HEK293 (cell line): ENCODE results near the gene CLDN7.
A peak's percentile ranks its signal among the peaks of the same experiment; 100 is the strongest.

Source experiments
- FEZF1 ChIP-seq: fragments of 450-650 bp; formaldehyde crosslinking; IDR thresholded peaks from 2 replicates; pipeline ENCODE4 v1.5.1; 2016; ENCODE audit warnings: missing biosample characterization, missing genetic modification characterization
- IKZF3 ChIP-seq: fragments of 450-650 bp; IDR thresholded peaks from 2 replicates; pipeline ENCODE4 v1.5.0; 2018; ENCODE audit warnings: missing biosample characterization, mild to moderate bottlenecking, missing genetic modification characterization, moderate library complexity
- KLF17 ChIP-seq: fragments of 450-650 bp; formaldehyde crosslinking; IDR thresholded peaks from 2 replicates; pipeline ENCODE4 v1.5.1; 2016; ENCODE audit warnings: missing biosample characterization, missing genetic modification characterization
- PRDM1 ChIP-seq: fragments of 450-650 bp; formaldehyde crosslinking; IDR thresholded peaks from 2 replicates; pipeline ENCODE4; 2016; ENCODE audit warnings: missing biosample characterization, missing genetic modification characterization
- REPIN1 ChIP-seq: fragments of 450-650 bp; formaldehyde crosslinking; IDR thresholded peaks from 2 replicates; pipeline ENCODE4 v1.5.1; 2017; ENCODE audit warnings: missing biosample characterization, missing genetic modification characterization, low read depth
- SP2 ChIP-seq: fragments of 450-650 bp; formaldehyde crosslinking; IDR thresholded peaks from 2 replicates; pipeline ENCODE4 v1.5.1; 2016; ENCODE audit warnings: missing biosample characterization, missing genetic modification characterization
- SP3 ChIP-seq: fragments of 450-650 bp; formaldehyde crosslinking; IDR thresholded peaks from 2 replicates; pipeline ENCODE4 v1.5.1; 2016; ENCODE audit warnings: missing biosample characterization, missing genetic modification characterization
- SP7 ChIP-seq: fragments of 450-650 bp; formaldehyde crosslinking; IDR thresholded peaks from 2 replicates; pipeline ENCODE4 v1.5.1; 2016; ENCODE audit warnings: missing biosample characterization, missing genetic modification characterization
- YY1 ChIP-seq: fragments of 450-650 bp; formaldehyde crosslinking; IDR thresholded peaks from 2 replicates; pipeline ENCODE4 v1.5.1; 2018; ENCODE audit warnings: missing biosample characterization, missing genetic modification characterization
- ZBTB26 ChIP-seq: fragments of 450-650 bp; formaldehyde crosslinking; optimal IDR thresholded peaks from 2 replicates; pipeline ENCODE3; 2016; ENCODE audit warnings: missing biosample characterization, mild to moderate bottlenecking, missing genetic modification characterization
- ZBTB48 ChIP-seq: fragments of 450-650 bp; formaldehyde crosslinking; IDR thresholded peaks from 2 replicates; pipeline ENCODE4 v1.5.1; 2016; ENCODE audit warnings: missing biosample characterization, missing genetic modification characterization
- ZFP37 ChIP-seq: fragments of 450-650 bp; formaldehyde crosslinking; IDR thresholded peaks from 2 replicates; pipeline ENCODE4 v1.5.1; 2016; ENCODE audit warnings: missing biosample characterization, missing genetic modification characterization
- ZIC2 ChIP-seq: fragments of 450-650 bp; formaldehyde crosslinking; IDR thresholded peaks from 2 replicates; pipeline ENCODE4 v1.5.1; 2016; ENCODE audit warnings: missing biosample characterization, missing genetic modification characterization
- ZNF155 ChIP-seq: fragments of 450-650 bp; formaldehyde crosslinking; IDR thresholded peaks from 2 replicates; pipeline ENCODE4 v1.5.1; 2016; ENCODE audit warnings: missing biosample characterization, missing genetic modification characterization
- ZNF184 ChIP-seq: fragments of 450-650 bp; IDR thresholded peaks from 2 replicates; pipeline ENCODE4 v1.5.1; 2018; ENCODE audit warnings: missing biosample characterization, mild to moderate bottlenecking, missing genetic modification characterization
- ZNF292 ChIP-seq: fragments of 450-650 bp; formaldehyde crosslinking; IDR thresholded peaks from 2 replicates; pipeline ENCODE4 v1.5.1; 2016; ENCODE audit warnings: low read depth, missing biosample characterization, missing genetic modification characterization, borderline replicate concordance
- ZNF335 ChIP-seq: fragments of 450-650 bp; formaldehyde crosslinking; conservative IDR thresholded peaks from 2 replicates; pipeline ENCODE4 v1.5.1; 2016; ENCODE audit warnings: missing biosample characterization, missing genetic modification characterization
- ZNF341 ChIP-seq: fragments of 450-650 bp; formaldehyde crosslinking; IDR thresholded peaks from 2 replicates; pipeline ENCODE4; 2016; ENCODE audit warnings: low read depth, missing biosample characterization, missing genetic modification characterization
- ZNF433 ChIP-seq: fragments of 450-650 bp; formaldehyde crosslinking; IDR thresholded peaks from 2 replicates; pipeline ENCODE4 v1.5.1; 2016; ENCODE audit warnings: missing biosample characterization, missing genetic modification characterization, low read depth
- ZNF555 ChIP-seq: fragments of 450-650 bp; formaldehyde crosslinking; conservative IDR thresholded peaks from 2 replicates; pipeline ENCODE4 v1.5.1; 2017; ENCODE audit warnings: missing biosample characterization, mild to moderate bottlenecking, missing genetic modification characterization, inconsistent platforms
- ZNF560 ChIP-seq: fragments of 450-650 bp; formaldehyde crosslinking; IDR thresholded peaks from 2 replicates; pipeline ENCODE4 v1.5.1; 2017; ENCODE audit warnings: missing biosample characterization, missing genetic modification characterization, borderline replicate concordance
- ZNF561 ChIP-seq: fragments of 450-650 bp; IDR thresholded peaks from 2 replicates; pipeline ENCODE4 v1.5.1; 2018; ENCODE audit warnings: missing biosample characterization, missing genetic modification characterization, borderline replicate concordance
- ZNF629 ChIP-seq: fragments of 450-650 bp; formaldehyde crosslinking; IDR thresholded peaks from 2 replicates; pipeline ENCODE4 v1.5.1; 2017; ENCODE audit warnings: missing biosample characterization, missing genetic modification characterization
- ZNF660 ChIP-seq: fragments of 450-650 bp; IDR thresholded peaks from 2 replicates; pipeline ENCODE4 v1.5.1; 2018; ENCODE audit warnings: missing biosample characterization, mild to moderate bottlenecking, missing genetic modification characterization
- ZNF76 ChIP-seq: fragments of 450-650 bp; formaldehyde crosslinking; IDR thresholded peaks from 2 replicates; pipeline ENCODE4; 2016; ENCODE audit warnings: low read depth, missing biosample characterization, missing genetic modification characterization, borderline replicate concordance
- ZNF768 ChIP-seq: fragments of 450-650 bp; formaldehyde crosslinking; IDR thresholded peaks from 2 replicates; pipeline ENCODE4 v1.5.1; 2018; ENCODE audit warnings: missing biosample characterization, mild to moderate bottlenecking, missing genetic modification characterization
- ZNF791 ChIP-seq: fragments of 450-650 bp; formaldehyde crosslinking; IDR thresholded peaks from 2 replicates; pipeline ENCODE4 v1.5.1; 2016; ENCODE audit warnings: missing biosample characterization, missing genetic modification characterization
- ZSCAN30 ChIP-seq: fragments of 450-650 bp; IDR thresholded peaks from 2 replicates; pipeline ENCODE4 v1.5.1; 2018; ENCODE audit warnings: missing biosample characterization, mild to moderate bottlenecking, missing genetic modification characterization, moderate library complexity
- TF ChIP-seq, protein P1 (sequence below): fragments of 450-650 bp; formaldehyde crosslinking; IDR thresholded peaks from 2 replicates; pipeline ENCODE4 v1.5.1; 2016; ENCODE audit warnings: missing biosample characterization, missing genetic modification characterization
- TF ChIP-seq, protein P2 (sequence below): fragments of 450-650 bp; formaldehyde crosslinking; IDR thresholded peaks from 2 replicates; pipeline ENCODE4 v1.5.1; 2016; ENCODE audit warnings: missing biosample characterization, missing genetic modification characterization, borderline replicate concordance

Gene CLDN7

GRCh38 chr17:7219812-7220592 is 42.3 kb downstream of the CLDN7 start, which contains the start of the genes ACADVL and DLG4 (continued):
- TF ChIP-seq ZNF555 (tag by site-specific recombination) (no peak), SP7 (tag by site-specific recombination) (peak; percentile 63), FEZF1 (tag by site-specific recombination) (no peak), ZNF184 (tag by site-specific recombination) (0 out of 2 replicates have a peak, but pooled peaks have one; percentile 43), KLF17 (tag by site-specific recombination) (peak; percentile 39; the same call in 1 of the 2 replicates), YY1 (tag by site-specific recombination) (peak; percentile 26; the same call in 1 of the 2 replicates), ZFP37 (peak; percentile 64; the same call in 1 of the 2 replicates), ZNF292 (tag by site-specific recombination) (0 out of 2 replicates have a peak, but pooled peaks have one; percentile 1), ZIC2 (tag by site-specific recombination) (peak; percentile 59), SP3 (tag by site-specific recombination) (peak; percentile 70), ZBTB26 (peak; percentile 84), ZNF660 (tag by site-specific recombination) (0 out of 2 replicates have a peak, but pooled peaks have one; percentile 33), ZNF433 (tag by site-specific recombination) (no peak), PRDM1 (tag by site-specific recombination) (peak; percentile 96), ZNF335 (tag by site-specific recombination) (peak; percentile 98), ZNF76 (peak; percentile 98), ZNF629 (tag by site-specific recombination) (peak; percentile 54; the same call in 1 of the 2 replicates), REPIN1 (tag by site-specific recombination) (0 out of 2 replicates have a peak, but pooled peaks have one; percentile 13), ZNF791 (tag by site-specific recombination) (no peak), IKZF3 (peak; percentile 68; the same call in 1 of the 2 replicates), ZNF155 (tag by site-specific recombination) (no peak), ZNF561 (peak; percentile 71; the same call in 1 of the 2 replicates), ZNF768 (no peak), ZNF560 (no peak), ZSCAN30 (tag by site-specific recombination) (peak; percentile 59), ZNF341 (peak; percentile 49), SP2 (tag by site-specific recombination) (0 out of 2 replicates have a peak, but pooled peaks have one; percentile 2), ZBTB48 (tag by site-specific recombination) (peak; percentile 90)
- TF ChIP-seq, protein P1, sequence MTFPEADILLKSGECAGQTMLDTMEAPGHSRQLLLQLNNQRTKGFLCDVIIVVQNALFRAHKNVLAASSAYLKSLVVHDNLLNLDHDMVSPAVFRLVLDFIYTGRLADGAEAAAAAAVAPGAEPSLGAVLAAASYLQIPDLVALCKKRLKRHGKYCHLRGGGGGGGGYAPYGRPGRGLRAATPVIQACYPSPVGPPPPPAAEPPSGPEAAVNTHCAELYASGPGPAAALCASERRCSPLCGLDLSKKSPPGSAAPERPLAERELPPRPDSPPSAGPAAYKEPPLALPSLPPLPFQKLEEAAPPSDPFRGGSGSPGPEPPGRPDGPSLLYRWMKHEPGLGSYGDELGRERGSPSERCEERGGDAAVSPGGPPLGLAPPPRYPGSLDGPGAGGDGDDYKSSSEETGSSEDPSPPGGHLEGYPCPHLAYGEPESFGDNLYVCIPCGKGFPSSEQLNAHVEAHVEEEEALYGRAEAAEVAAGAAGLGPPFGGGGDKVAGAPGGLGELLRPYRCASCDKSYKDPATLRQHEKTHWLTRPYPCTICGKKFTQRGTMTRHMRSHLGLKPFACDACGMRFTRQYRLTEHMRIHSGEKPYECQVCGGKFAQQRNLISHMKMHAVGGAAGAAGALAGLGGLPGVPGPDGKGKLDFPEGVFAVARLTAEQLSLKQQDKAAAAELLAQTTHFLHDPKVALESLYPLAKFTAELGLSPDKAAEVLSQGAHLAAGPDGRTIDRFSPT, result peak; percentile 91
- TF ChIP-seq, protein P2, sequence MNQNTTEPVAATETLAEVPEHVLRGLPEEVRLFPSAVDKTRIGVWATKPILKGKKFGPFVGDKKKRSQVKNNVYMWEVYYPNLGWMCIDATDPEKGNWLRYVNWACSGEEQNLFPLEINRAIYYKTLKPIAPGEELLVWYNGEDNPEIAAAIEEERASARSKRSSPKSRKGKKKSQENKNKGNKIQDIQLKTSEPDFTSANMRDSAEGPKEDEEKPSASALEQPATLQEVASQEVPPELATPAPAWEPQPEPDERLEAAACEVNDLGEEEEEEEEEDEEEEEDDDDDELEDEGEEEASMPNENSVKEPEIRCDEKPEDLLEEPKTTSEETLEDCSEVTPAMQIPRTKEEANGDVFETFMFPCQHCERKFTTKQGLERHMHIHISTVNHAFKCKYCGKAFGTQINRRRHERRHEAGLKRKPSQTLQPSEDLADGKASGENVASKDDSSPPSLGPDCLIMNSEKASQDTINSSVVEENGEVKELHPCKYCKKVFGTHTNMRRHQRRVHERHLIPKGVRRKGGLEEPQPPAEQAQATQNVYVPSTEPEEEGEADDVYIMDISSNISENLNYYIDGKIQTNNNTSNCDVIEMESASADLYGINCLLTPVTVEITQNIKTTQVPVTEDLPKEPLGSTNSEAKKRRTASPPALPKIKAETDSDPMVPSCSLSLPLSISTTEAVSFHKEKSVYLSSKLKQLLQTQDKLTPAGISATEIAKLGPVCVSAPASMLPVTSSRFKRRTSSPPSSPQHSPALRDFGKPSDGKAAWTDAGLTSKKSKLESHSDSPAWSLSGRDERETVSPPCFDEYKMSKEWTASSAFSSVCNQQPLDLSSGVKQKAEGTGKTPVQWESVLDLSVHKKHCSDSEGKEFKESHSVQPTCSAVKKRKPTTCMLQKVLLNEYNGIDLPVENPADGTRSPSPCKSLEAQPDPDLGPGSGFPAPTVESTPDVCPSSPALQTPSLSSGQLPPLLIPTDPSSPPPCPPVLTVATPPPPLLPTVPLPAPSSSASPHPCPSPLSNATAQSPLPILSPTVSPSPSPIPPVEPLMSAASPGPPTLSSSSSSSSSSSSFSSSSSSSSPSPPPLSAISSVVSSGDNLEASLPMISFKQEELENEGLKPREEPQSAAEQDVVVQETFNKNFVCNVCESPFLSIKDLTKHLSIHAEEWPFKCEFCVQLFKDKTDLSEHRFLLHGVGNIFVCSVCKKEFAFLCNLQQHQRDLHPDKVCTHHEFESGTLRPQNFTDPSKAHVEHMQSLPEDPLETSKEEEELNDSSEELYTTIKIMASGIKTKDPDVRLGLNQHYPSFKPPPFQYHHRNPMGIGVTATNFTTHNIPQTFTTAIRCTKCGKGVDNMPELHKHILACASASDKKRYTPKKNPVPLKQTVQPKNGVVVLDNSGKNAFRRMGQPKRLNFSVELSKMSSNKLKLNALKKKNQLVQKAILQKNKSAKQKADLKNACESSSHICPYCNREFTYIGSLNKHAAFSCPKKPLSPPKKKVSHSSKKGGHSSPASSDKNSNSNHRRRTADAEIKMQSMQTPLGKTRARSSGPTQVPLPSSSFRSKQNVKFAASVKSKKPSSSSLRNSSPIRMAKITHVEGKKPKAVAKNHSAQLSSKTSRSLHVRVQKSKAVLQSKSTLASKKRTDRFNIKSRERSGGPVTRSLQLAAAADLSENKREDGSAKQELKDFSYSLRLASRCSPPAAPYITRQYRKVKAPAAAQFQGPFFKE, result 0 out of 2 replicates have a peak, but pooled peaks have one; percentile 38
